HG03039 (cell line): Measurements from ENCODE around the gene CCL4.
"Not testable (repeated sequence)": the region's sequence is repeated elsewhere in the genome, so short reads cannot be mapped to it uniquely, and the experiment has no call there.

Experiments
- ATAC-seq: cut with Tn5 transposase; IDR thresholded peaks from one replicate; pipeline ENCODE4 v1.9.1; 2021; ENCODE audit warnings: mild to moderate bottlenecking, moderate library complexity; ENCODE audit not compliant: unreplicated experiment

CCL4 gene

DNA sequence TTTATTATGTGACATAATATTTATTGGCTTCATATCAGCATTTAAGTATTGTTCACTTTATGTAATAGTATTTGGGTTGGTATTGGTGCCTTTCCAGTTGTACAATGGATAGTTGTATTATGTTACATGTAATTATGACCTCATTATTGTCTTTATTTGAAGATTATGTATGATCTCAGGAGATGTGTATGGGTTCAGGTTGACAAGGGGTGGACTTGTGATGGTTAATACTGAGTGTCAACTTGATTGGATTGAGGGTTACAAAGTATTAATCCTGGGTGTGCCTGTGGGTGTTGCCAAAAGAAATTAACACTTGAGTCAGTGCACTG lies 12.0 kb downstream of the CCL4 start:
- ATAC-seq: not testable (repeated sequence)

DNA sequence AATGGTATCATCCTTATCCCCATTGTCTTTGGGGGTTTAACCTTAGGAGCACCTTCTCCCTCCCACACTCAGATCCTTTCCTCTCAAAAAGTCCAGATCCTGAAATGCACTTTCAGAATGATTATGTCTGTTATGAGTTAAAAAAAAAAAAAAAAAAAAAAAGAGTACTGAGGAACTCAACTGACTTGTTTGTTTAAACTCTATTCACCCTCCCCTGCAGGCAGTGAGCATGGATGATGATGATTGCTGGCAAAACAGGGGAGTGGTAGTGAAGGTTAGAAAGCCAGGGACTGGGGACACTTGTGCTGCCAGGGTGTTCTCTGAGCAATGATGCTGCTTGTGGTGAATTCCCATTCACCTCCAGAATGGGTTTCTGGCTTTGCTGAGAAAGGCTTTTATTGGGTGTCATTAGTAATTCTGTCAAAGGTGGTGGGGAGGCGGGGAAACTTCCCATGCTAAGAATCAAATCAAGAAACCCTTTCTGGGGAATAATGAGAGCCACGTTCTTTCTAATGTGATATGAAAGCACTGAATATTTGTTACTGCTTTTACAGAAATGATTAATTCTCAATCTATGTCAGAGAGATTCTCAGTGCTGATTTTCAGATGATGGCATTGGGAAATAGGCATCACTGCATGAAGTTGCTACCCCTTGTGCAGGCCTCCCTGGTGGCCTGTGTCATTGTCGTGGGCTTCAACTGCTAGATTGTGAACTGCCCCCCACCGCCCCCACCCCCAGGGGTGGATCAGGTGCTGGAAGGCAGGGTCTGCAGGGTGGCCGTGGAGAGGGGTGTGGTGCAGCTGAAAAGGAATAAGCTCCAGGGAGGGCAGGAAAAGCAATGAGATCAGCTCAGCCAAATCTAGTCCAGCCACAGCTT lies 14.1 kb downstream of the CCL4 start:
- ATAC-seq: no peak

DNA sequence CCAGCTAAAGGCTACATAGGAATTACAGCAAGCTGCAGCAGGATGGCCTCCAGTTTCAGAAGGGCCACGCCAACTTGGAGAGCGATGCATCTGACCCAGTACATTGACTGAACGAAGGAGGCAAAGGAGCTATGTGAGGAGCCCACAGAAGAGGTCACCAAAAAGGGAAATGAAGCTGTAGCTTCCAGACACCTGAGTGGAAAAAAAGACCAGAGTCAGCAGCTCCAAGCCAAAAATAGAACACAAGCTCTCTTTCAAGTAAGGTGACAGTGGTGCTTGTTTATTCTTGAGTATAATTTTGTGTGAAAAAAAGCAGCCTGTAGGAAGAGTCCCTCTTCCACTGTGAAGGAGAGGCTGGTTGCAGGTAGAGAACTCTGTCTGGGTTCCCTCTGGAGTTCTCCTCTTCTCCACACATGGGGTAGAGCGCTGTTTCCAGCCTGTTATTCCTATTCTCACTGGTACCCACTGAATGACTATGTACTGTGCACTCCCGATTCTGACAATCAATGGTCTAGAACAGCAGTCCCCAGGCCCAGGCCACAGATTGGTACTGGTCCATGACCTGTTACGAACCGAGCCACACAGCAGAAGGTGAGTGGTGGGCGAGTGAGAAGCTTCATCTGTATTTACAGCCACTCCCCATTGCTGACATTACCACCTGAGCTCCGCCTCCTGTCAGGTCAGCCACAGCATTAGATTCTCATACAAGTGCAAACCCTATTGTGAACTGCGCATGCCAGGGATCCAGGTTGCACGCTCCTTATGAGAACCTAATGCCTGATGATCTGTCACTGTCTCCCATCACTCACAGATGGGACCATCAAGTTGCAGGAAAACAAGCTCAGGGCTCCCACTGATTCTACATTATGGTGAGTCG lies 15.1 kb downstream of the CCL4 start:
- no peak for ATAC-seq

DNA sequence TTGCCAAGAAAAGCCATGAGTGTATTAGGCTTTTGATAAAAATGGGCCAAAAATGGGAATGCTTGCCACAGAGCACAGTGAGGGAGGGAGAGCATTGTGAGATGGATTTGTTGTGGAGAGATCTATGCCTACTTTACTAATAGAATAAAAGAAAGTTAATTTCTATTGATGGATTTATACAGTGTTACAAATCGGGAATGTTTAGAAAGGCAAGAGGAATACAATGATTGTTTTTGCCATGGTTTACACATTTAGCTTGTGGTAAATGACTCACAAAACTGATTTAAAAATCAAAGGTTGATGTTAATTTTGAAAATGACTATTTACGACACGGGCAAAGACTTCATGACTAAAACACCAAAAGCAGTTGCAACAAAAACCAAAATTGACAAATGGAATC lies 16.6 kb downstream of the CCL4 start:
- ATAC-seq: no peak

DNA sequence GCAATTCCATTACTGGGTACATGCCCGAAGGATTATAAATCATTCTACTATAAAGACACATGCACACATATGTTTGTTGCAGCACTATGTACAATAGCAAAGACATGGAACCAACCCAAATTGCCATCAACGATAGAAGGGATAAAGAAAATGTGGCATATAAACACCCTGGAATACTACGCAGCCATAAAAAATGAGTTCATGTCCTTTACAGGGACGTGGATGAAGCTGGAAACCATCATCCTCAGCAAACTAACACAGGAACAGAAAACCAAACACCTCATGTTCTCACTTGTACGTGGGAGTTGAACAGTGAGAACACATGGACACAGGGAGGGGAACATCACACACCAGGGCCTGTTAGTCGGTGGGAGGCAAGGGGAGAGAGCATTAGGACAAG lies 17.5 kb downstream of the CCL4 start:
- ATAC-seq: not testable (repeated sequence)

DNA sequence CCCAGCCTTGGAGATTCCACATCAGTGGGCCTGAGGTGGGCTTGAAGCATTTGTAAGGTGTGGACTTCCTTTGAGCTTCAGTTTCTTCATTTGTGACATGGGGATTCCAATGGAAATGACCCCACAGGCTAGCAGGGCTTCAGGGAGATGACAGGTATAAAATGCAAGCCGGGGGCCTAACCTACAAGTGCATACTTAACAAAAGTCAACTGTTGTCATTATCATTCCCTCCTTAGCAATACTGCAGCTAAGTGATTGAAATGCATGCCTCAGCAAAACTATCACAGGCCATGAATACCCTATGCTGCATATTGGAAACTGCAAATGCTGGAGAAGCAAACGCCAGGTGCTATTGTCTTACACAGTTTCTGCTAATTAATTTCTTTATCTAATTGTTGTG lies 19.8 kb downstream of the CCL4 start:
- ATAC-seq: no peak

DNA sequence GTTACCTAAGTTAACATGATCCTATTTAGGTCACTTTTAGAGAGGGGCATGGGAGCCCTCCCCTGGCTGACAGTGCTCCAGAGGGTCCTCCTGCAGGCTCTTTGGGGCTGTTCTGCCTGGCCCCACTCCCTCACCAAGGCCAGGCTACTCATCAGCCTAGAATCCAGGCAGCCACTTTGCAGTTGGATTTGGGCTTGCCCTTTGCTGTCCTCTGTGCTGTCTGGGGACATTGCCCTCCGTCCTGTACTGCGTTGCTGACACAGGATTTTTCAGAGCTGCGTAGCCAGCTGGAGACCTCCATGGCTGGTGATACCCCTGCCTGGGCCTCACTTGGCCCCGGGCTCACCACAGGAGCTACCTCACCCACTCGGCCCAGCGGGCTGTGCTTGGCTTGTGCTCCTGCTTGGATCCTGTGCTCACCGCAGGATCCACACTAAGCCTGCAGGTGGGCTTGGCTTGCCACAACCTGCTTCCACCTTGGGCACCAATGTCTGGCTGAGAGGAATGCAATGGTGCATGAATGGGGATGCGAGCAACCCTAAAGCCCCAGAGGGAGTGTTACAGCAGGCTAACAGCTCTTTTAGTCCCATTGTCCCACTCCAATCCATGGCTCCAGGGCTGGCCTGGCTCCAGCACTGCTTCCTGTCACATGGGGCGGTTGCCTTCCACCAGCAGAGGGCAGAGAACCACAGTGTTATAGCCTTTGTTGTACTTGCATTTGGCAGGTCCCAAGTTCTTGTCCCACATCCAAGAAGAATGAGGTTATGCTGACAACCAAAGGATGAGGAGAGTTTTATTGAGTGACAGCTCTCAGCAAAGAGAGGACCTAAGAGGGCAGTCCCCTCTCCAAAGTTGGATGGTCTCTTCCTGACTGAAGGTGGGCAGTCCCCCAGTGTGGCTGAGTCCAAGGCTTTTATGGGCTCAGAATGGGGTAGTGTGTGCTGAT lies 21.5 kb downstream of the CCL4 start:
- ATAC-seq: no peak

DNA sequence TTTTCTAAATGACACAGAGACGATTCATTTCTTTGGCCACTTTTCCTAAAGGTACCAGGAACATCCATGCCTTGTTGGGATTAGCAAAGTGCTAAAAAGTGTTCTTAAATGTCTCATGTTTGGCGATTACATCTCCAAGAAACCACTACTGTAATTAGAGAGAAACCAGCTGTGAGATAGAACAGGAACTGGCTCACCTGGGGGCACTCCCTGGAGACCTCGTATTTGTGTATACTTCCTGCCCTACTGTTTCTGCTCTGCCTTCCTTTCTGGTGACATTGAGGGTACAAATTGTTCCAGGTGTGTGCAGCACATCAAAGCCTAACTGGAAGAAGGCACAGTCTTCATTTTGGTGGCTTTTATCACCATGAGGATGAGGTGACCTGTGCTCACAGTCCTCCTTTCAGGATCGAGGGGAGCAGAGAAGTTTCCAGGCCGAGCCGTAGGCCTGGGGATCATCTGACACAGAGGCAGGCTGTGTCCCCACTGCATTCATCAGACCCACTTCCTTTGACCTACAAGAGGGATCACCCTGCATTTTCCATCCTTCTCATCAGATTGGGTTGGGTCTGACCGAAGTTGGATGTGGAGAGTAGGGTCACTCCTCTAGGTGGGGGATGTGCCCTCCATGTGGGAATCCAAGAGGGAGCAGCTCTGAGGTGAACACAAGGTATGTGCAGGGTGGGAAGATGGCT lies 23.7 kb downstream of the CCL4 start:
- ATAC-seq: no peak

DNA sequence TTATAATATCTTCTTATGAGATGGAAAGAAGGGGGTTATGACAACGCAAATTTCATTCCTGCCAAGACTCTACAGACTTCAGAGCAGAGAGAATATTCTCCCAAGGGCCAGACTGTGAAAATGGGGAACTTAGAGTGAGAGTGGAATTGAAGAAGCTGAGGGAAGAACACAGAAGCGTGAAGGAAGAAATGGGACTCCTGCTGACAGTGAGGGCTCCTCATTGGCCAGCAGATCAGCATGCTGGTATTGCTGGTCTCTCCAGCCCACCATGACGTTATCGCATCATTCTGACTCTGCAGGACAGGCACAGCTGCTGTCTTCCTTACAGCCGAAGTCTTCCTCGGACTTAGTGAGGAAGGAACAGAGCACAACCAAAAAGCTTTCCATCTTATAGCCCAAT lies 24.3 kb downstream of the CCL4 start:
- no peak for ATAC-seq

DNA sequence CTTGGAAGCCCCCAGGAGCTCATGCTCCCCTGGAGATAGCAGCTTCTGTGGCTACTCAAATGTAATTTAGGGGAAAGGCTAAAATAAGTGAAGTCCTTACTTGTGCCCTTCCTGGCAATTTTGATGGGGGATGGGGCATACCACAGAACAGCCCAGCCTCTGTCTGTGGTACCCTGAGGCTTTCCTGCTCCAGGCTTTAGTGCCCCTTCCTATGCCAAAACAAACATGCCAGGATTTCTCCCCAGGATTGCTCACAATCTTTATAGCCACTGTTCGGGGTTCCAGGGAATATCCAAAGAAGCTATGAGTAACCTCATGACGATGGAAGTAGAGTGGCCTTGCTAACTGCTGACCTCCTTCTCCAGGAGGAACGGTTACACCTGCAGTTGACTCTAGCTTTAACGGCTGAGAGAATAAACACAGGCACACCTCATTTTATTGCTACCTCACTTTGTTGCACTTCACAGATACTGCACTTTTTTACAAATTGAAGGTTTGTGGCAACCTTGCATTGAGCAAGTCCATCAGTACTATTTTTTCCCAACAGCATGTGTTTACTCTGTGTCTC lies 24.9 kb downstream of the CCL4 start:
- ATAC-seq: no peak

DNA sequence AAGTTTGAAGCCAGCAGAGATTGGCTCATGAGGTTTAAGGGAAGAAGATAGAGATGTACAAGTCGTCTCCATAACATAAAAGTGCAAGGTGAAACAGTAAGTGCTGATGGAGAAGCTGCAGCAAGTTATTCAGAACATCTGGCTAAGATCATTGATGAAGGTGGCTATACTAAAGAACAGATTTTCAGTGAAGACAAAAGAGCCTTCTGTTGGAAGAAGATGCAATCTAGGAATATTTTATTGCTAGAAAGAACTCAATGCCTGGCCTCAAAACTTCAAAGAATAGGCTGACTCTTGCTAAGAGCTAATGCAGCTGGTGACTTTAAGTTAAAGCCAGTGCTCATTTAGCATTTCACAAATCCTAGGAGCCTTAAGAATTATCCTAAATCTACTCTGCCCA lies 26.0 kb downstream of the CCL4 start:
- no peak for ATAC-seq

DNA sequence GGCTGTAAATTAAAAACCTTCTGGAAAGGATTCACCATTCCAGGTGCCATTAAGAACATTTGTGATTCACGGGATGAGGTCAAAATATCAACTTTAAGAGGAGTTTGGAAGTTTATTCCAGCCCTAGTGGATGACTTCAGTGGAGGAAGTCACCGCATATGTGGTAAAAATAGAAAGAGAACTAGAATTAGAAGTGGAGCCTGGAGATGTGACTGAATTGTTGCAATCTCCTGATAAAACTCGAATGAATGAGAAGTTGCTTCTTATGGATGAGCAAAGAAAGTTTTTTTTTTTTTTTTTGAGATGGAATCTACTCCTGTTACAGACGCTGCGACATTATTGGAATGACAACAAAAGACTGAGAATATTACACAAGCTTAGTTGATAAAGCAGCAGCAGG lies 26.7 kb downstream of the CCL4 start:
- ATAC-seq: no peak

DNA sequence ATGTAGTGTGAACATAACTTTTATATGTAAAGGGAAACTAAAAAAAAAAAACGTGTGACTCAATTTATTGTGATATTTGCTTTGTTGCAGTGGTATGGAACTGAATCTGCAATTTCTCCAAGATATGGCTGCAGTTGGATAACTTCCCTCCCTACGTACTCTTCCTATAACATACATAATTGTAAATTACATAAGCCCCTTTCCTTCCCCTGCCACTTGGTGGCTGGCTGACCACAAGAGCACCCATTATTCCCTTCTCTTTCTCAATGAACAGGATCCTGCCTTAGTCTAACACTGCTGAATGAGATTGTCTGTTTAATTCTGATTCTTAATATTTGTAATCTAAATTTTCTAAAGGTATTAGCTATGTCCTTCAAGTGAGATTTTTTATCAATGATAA lies 27.8 kb downstream of the CCL4 start:
- ATAC-seq: no peak

DNA sequence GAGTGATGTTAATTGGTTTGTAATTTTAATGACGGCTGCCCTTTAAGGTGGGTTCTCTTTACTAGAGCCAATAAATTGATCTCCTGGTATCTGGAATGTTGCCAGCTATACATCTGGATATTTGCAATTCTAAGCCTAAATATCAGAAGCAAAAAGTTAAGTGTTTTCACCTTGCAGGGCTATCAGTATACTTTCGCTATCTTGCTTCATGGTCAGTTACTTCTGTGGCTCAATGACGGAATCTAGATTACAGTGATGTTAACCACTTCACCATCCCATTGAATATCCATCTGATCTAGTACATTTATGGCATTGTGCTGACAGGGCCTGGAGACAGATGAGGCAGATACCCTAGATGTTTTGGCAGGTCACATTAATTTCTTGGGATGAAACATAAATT lies 28.3 kb downstream of the CCL4 start:
- no peak for ATAC-seq

DNA sequence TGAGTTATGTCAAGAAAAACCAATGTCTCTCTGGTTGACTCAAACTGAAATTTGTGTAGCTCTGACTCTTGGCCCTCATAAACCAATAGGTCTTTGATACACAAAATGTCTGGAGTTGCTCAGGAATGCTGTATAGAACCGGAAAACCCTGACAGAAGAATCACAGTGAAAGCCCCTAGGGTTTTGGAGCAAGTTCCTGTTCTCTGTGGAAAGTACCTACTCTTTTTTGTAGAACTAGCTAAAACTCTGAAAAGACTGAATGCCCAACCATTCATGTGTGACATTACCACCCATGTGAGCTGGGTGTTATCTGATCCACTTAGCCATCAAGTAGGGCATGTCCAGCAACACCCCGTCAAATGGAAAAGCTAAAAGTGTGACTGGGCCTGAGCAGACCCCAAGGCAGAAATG lies 28.8 kb downstream of the CCL4 start:
- no peak for ATAC-seq

DNA sequence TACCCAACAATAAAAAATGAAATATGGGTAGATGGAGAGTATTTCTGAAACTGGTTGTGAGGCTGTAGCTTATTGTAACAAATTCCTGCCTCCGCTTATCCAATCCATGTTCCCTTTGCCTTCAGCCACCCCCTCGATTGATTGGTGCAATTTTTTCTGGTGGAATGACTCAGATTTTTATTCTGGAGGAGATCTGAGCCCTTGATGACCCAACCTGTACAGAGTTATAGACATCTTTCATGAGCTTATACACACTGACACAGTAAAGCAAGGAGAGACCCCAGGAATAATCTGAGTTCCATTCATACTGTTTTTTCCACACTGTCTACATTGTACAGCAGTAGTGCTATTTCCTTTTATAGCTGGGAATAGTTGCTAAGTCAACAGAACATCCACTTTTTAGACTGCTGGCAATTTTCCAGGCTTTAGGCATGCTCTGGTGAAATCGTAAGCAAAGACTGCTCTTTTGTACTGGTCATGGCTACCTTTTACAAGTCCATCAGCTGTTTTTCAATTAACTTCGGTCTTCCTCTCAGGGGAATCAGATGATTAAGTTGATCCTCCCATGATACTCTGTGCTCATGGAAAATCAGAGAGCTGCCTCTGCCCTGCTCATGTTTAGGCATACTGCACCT lies 30.1 kb downstream of the CCL4 start:
- ATAC-seq: no peak

DNA sequence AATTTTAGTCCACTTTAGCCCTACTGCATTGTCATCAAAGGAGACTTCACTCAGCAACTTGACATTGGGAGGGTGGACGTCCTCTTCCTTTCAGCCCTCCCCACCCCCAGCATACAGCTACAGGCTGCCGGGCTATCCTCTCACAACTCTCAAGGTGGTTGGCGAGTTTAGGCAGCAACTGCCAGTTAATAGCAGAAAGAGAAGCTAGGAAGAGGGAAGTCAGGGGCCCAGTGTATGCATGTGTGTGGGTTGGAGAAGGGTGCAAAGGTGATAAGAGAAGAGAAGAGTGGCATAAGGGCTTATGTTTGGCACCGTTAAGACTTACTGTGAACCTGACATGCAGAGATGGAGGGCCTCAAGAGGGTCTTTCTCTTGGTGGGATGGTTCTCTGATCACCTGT lies 31.8 kb downstream of the CCL4 start:
- no peak for ATAC-seq

DNA sequence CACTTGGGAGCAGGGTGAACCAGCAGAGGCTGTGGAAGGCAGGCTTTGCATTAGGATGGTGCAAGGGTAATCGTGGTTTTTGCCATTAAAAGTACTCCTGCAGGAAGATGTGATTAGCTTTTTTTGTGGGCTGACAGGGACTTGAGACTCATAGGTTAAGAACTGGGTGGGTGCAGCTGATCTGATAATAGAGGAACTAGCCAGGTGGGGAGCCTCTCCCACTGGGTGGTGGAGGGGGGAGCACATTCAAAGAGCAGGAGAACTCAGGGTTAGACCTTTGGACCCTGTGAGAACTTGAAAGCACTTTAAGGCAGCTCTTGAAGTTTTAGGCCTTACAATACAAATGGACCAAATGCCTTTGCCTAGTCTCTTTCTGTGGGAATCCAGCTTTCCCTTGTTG lies 32.4 kb downstream of the CCL4 start:
- no peak for ATAC-seq

DNA sequence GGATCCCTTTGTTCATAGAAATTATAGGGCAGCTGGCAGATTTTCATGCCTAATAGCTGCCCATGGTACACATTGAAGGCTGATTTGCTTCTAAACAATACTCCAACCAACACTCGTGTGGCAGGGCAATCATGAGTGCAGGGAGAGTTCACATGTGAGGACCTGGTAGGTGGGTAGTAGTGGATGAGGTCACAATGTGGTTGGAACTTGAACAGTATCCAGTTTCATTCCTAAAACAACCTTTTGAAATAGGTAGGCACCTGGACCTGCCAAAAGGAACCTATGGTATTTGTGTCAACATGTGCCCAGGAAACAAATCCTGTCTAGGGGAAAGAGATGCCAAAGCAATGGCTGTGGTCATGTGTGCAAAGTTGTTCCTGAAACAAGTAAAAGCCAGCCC lies 32.8 kb downstream of the CCL4 start:
- no peak for ATAC-seq

DNA sequence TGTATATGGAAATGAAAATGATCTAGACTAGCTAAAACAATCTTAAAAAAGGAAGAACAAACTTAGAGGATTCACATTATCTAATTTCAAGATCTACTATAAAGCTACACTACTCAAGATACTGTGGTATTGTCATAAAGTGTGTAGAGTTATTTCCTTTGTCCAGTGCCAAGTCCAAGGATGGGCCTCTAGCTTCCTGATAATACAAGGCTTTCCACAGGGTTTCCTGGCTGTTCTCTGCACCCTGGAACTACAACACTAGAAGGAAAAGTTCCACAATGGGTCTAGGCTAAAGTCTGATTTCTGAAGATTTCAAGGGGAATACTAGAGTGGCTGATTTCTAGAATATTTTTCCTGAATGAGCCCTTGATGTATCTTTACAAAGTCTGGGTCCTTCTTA lies 38.6 kb downstream of the CCL4 start:
- no peak for ATAC-seq
